Calu3 (cell line): ENCODE results near the gene KCTD1. TPM values are rescaled to one million over a fixed set of nuclear protein-coding genes. Genes with fewer than 3 reads are reported as not detected.
A peak's percentile ranks its signal among the peaks of the same experiment; 100 is the strongest.

Experiments used
- BruUV-seq: library from RNA; stranded (reverse); fragments of 400-500 nt; replicated peaks from 2 replicates; lab custom pipeline; 2021; lab: Mats Ljungman, UMichigan
- CTCF ChIA-PET: fragments of 300-600 bp; sonication (Branson Sonifier 250); formaldehyde crosslinking; loops from one replicate; lab custom pipeline; 2022; ENCODE audit warnings: antibody characterized with exemption; lab: Charles Lee
- DNase-seq: peaks from one replicate; pipeline ENCODE4 v3.0.0; 2022
- H3K27ac Mint-ChIP-seq: one replicate; pipeline ENCODE4 v1.8.0; 2022; ENCODE audit warnings: mixed read lengths; ENCODE audit not compliant: unreplicated experiment
- H3K27me3 Mint-ChIP-seq: one replicate; pipeline ENCODE4 v1.8.0; 2022; ENCODE audit warnings: mixed read lengths; ENCODE audit not compliant: unreplicated experiment
- H3K36me3 Mint-ChIP-seq: one replicate; pipeline ENCODE4 v1.8.0; 2022; ENCODE audit warnings: mild to moderate bottlenecking, moderate library complexity, mixed read lengths; ENCODE audit not compliant: insufficient read depth, unreplicated experiment
- H3K4me1 Mint-ChIP-seq: one replicate; pipeline ENCODE4 v1.8.0; 2022; ENCODE audit warnings: mild to moderate bottlenecking, low read depth, mixed read lengths; ENCODE audit not compliant: unreplicated experiment
- H3K4me3 Mint-ChIP-seq: one replicate; pipeline ENCODE4 v1.8.0; 2022; ENCODE audit warnings: mild to moderate bottlenecking, low read depth, moderate library complexity, mixed read lengths; ENCODE audit not compliant: unreplicated experiment
- H3K9me3 Mint-ChIP-seq: one replicate; pipeline ENCODE4 v1.8.0; 2022; ENCODE audit warnings: low read depth, mixed read lengths; ENCODE audit not compliant: unreplicated experiment
- intact Hi-C: fragments of 100-400 bp; cut with micrococcal nuclease; formaldehyde crosslinking; loops from one replicate; pipeline ENCODE4 v1.10.0; 2022; ENCODE audit not compliant: unreplicated experiment
- total RNA-seq: library from RNA; stranded (reverse); gene quantifications from 2 replicates; pipeline ENCODE4 v1.2.3, GENCODE V29; 2022
- TF ChIP-seq, protein P1 (sequence below): fragments of 200-600 bp; IDR thresholded peaks from one replicate; pipeline ENCODE4 v1.8.0; 2022; ENCODE audit warnings: antibody characterized with exemption; ENCODE audit not compliant: unreplicated experiment

KCTD1 gene
- total RNA-seq, 1 experiment from 2014 or later: 54.1 TPM

DNA sequence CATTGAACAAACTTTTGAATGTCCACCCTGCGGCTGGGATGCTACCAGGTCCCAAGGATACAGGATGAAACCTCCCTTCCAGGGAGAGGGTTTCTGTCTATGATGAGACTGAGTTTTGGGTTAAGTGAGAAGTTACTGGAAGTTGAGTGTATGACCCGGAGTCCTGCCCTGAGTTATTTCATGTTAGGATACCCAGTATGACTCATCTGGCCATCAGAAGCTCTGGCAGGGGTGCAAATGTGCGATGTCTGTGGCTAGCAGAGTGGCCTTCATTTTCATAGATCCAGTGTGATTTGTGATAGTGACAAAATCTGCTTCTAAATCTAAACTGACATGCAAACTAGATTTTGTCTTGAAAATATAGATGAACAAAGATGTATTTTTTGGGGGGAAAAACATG is 55.3 kb downstream of the KCTD1 start:
- CTCF ChIA-PET: no interaction called here
- TF ChIP-seq, protein P1, sequence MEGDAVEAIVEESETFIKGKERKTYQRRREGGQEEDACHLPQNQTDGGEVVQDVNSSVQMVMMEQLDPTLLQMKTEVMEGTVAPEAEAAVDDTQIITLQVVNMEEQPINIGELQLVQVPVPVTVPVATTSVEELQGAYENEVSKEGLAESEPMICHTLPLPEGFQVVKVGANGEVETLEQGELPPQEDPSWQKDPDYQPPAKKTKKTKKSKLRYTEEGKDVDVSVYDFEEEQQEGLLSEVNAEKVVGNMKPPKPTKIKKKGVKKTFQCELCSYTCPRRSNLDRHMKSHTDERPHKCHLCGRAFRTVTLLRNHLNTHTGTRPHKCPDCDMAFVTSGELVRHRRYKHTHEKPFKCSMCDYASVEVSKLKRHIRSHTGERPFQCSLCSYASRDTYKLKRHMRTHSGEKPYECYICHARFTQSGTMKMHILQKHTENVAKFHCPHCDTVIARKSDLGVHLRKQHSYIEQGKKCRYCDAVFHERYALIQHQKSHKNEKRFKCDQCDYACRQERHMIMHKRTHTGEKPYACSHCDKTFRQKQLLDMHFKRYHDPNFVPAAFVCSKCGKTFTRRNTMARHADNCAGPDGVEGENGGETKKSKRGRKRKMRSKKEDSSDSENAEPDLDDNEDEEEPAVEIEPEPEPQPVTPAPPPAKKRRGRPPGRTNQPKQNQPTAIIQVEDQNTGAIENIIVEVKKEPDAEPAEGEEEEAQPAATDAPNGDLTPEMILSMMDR: no peak
- no TSS peak for BruUV-seq
- DNase-seq: no peak
- no peak overlapping the region for H3K27ac Mint-ChIP-seq
- no peaks in the 10 kb centered on the region for H3K9me3 Mint-ChIP-seq
- no peaks in the 10 kb centered on the region for H3K27me3 Mint-ChIP-seq
- no peak overlapping the region for H3K4me3 Mint-ChIP-seq
- intact Hi-C loops: no loop called here
- peaks cover 38% of the 10 kb centered on the region for H3K4me1 Mint-ChIP-seq
- H3K36me3 Mint-ChIP-seq: peaks cover 28% of the 10 kb centered on the region

DNA sequence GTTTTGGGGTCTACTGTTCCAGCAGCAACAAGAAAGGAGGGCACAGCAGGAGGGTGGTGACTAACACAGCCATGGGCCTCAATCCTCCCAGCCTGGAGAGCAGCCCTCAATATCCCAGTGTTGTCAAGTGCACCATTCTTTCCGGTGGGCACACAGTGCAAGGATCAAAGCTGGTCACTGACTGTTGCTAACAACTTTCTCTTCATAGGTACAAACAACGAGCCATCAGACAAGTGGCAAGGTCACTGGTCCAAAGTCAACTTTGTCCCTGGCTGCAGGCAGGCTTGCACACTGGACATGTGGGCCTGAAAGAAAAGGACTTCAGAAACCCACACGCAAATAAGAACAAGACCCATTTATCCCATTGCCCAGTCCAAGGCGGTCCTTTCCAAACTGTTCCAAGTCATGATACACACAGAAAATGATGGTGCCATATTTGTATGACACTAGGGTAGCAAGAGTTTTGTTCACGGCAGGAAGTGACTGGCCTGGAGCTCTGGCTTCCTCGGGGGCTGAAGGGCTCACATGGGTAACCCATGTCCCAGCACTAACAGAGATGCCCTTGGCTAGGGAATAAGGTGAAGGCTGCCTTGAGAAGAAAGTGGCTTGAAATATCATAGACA is 57.0 kb downstream of the KCTD1 start:
- intact Hi-C loops: no loop called here
- Mint-ChIP-seq H3K36me3 (peaks cover 37% of the 10 kb centered on the region), H3K27me3 (no peaks in the 10 kb centered on the region), H3K27ac (peak overlapping the region; percentile 91), H3K4me3 (no peak overlapping the region), H3K9me3 (no peaks in the 10 kb centered on the region), H3K4me1 (peaks cover 55% of the 10 kb centered on the region)
- no TSS peak for BruUV-seq
- TF ChIP-seq, protein P1: no peak
- CTCF ChIA-PET: no interaction called here
- DNase-seq: no peak

DNA sequence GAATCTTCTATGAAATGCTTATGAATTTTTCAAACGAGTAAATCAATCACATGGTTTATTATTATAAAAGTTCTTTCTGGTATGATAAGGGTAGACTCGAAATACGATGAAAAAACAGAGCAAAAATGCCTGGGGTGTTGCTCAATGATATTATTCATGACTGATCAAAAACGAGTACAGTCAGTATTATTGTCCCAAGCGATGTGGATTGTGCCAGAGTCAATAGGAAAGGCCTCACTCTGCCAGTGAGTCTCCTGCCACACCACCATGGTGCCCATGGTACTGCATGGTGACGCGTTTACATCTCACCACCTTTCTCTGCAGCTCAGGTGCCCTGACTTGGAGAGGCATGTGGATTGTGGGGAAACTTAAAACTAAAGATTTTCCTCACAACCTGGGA is 58.5 kb downstream of the KCTD1 start:
- no peak overlapping the region for H3K4me3 Mint-ChIP-seq
- TF ChIP-seq, protein P1: no peak
- peak overlapping the region; percentile 91 for H3K27ac Mint-ChIP-seq
- intact Hi-C loops: loop anchor here (10.0 kb wide), 1 partner anchor 85 kb away; no protein-coding TSS in a partner anchor
- no peaks in the 10 kb centered on the region for H3K27me3 Mint-ChIP-seq
- CTCF ChIA-PET: interaction anchor here (1.0 to 1.6 kb wide), 3 partner anchors 11 to 21 kb away, joined by 3 to 4 read pairs (median 3); no protein-coding TSS in a partner anchor
- H3K9me3 Mint-ChIP-seq: no peaks in the 10 kb centered on the region
- no TSS peak for BruUV-seq
- peak; percentile 53 for DNase-seq
- peaks cover 63% of the 10 kb centered on the region for H3K4me1 Mint-ChIP-seq
- peaks cover 42% of the 10 kb centered on the region for H3K36me3 Mint-ChIP-seq

DNA sequence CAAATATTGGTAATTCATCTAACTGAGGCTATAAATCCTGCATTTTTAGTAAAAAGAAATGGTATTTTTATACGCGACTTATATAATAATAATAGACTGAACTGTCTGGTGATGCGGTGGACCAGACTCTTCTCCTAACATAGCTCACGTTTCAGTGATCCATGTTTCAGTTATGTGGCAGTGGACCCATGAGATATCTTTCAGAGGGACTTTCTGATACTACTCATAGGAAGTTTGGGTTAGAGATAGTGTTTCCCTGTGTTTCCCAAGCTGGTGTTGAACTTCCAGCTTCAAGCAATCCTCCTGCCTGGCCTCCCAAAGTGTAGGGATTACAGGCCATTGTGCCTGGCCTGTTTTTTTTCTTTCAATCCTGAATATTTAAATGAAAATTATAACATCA is 59.2 kb downstream of the KCTD1 start:
- no peaks in the 10 kb centered on the region for H3K27me3 Mint-ChIP-seq
- no peak for DNase-seq
- TF ChIP-seq, protein P1: no peak
- BruUV-seq: no TSS peak
- no peaks in the 10 kb centered on the region for H3K9me3 Mint-ChIP-seq
- intact Hi-C loops: loop anchor here (10.0 kb wide), 1 partner anchor 84 kb away; no protein-coding TSS in a partner anchor
- H3K27ac Mint-ChIP-seq: peak overlapping the region; percentile 91
- no peak overlapping the region for H3K4me3 Mint-ChIP-seq
- H3K4me1 Mint-ChIP-seq: peaks cover 69% of the 10 kb centered on the region
- H3K36me3 Mint-ChIP-seq: peaks cover 42% of the 10 kb centered on the region
- CTCF ChIA-PET: interaction anchor here (1.0 to 1.6 kb wide), 3 partner anchors 11 to 21 kb away, joined by 3 to 4 read pairs (median 3); no protein-coding TSS in a partner anchor
